GM18519 (cell line): ENCODE results near the gene ASGR2.

Source experiments
- ATAC-seq: cut with Tn5 transposase; IDR thresholded peaks from one replicate; pipeline ENCODE4 v1.9.1; 2021; ENCODE audit warnings: mild to moderate bottlenecking, moderate library complexity; ENCODE audit not compliant: unreplicated experiment, low FRiP score

ASGR2 gene

GRCh38 chr17:7070712-7071111 lies 43.9 kb downstream of the ASGR2 start:
- no peak for ATAC-seq

GRCh38 chr17:7068268-7068667 lies 46.4 kb downstream of the ASGR2 start:
- no peak for ATAC-seq

DNA sequence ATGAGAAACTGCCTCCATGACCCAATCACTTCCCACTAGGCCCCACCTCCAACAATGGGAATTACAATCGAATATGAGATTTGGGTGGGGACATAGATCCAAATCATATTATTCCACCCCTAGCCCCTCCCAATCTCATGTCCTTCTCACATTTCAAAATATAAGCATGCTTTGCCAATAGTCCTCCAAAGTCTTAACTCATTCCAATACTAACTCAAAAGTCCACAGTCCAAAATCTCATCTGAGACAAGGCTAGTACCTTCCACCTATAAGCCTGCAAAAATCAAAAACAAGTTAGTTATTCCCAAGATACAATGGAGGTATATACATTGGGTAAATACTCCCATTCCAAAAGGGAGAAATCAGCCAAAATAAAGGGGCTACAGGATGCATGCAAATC lies 47.4 kb downstream of the ASGR2 start:
- ATAC-seq, result no peak

GRCh38 chr17:7064261-7064660 lies 50.4 kb downstream of the ASGR2 start:
- ATAC-seq, result no peak

DNA sequence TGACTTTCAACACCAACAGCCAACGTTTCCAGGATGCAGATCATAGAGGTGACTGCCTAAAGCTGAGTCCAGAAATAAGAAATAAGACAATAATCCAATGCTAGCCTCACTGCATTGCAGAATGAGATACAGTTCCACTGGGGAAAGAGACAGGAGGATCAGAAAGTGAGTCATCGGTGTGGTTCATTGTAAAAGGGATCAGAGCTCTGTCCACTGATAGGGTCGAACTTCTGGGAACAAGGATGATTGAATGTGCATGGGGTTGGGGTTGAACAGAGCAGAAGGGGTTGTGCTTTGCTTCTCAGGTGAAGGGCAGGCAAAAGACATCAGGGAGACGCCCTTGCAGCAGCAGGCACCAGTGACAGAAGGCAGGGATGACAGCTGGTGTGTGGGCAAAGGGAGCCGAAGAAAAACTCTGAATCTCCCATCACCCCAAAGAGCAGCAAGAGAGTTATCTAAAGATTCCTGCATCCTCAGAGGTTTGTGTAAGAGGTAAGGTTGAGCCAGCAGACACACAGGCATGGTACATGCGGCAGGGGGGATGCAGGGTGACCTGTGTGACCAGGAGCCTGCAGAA lies 51.0 kb downstream of the ASGR2 start:
- no peak for ATAC-seq

GRCh38 chr17:7060165-7060891 lies 54.3 kb downstream of the ASGR2 start:
- no peak for ATAC-seq

DNA sequence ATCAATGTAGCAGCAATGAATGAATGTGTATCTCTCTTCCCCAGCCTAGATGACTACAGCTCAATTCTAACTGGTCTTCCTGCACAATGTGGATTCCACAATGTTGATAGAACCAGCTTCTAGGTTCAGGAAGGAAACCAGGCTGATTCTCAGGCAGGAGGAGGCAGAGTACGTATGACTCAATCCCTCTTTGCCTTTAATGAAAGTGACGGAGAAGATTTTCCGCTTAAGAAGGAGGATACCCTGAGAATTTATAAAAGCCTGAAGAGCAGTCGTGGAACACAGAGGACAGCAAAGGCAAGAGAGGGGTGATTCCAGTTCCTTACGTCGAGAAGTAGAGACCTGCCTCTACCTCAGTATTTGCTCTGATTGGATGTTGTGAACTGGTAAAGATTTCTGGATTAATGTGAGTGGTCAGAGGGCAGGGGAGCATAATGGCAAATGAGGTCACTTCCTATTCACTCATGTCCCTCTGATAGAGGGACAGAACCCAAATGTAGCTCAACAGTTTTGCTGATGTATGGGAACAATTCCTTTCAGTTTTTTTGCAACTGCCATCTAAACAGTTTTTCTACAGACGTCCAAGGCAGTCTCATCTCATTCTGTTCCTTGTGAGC lies 55.7 kb downstream of the ASGR2 start:
- ATAC-seq, result no peak

DNA sequence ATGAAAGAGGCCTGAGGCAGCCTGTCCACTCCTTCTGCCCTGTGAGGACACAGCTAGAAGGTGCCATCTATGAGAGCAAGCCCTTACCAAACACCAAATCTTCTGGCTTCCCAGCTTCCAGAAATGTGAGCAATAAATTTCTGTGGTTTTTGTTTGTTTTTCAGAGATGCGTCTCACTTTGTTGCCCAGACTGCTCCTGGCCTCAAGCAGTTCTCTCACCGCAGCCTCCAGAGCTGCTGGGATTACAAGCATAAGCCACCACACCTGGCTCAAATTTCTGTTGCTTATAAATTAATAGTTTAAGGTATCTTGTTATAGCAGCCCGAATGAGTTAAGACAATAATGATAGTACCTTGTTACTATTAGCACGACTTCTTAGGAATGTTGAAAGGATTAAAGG lies 58.2 kb downstream of the ASGR2 start:
- no peak for ATAC-seq
